D721Med (cell line): ENCODE measurements around the gene PCDH9.

Source experiments
- DNase-seq: peaks from one replicate; pipeline ENCODE4 v3.0.0; 2011; ENCODE audit warnings: low spot score; ENCODE audit not compliant: insufficient read length
- FAIRE-seq: peaks from 2 replicates; lab custom pipeline; 2011; peaks lifted over from hg19 to GRCh38; lab: Jason Lieb, UNC
- CTCF ChIP-seq: IDR thresholded peaks from 2 replicates; pipeline ENCODE4 v1.5.1; 2012; ENCODE audit warnings: mild to moderate bottlenecking, control low read depth; ENCODE audit not compliant: insufficient read depth; ENCODE audit errors: missing control alignments

The PCDH9 gene

DNA sequence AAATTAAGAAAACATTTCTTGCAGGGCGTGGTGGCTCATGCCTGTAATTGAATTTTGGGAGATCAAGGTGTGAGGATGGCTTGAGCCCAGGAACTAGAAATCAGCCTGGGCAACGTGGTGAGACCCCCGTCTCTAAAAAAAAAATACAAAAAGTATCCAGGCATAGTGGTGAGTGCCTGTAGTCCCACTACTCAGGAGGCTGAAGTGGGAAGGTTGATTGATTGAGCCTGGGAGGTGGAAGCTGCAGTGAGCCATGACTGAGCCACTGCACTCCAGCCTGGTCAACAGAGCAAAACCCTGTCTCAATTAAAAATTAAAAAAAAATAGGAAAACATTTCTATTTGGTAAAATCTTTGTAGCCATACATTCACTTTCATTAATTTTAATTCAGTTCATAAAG lies 526.5 kb downstream of the PCDH9 start:
- no peak for TF ChIP-seq CTCF
- FAIRE-seq (no peak), DNase-seq (no peak)

GRCh38 chr13:66700117-66700601 lies 530.0 kb downstream of the PCDH9 start:
- FAIRE-seq (no peak), DNase-seq (no peak)
- TF ChIP-seq CTCF, result no peak

- TF ChIP-seq CTCF, result no peak
- DNase-seq (no peak), FAIRE-seq (no peak)
These were observed 536.5 kb downstream of the PCDH9 start for GRCh38 chr13:66693656-66694055.

- no peak for FAIRE-seq
- TF ChIP-seq CTCF, result no peak
- DNase-seq, result no peak
These were observed 539.0 kb downstream of the PCDH9 start for GRCh38 chr13:66691149-66691548.

DNA sequence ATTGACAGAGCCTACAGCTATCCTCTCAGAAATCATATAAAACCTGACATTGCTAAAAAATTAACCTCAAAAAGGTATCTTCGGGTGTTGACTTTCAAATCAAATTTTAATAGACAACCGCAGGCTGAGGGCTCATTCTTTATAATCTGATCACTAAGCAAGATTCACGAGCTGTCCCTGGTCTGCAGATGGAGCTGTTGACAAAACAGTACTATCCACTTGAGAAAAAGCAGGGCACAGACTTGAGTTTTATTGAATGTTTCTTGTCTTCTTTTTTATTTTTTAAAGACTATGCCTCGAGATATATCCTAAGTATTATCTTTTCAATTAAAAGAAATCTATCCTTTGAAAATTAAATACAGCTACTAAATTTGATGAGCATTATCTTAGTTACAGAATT lies 540.5 kb downstream of the PCDH9 start:
- peak; percentile 75 for TF ChIP-seq CTCF
- peak; percentile 67 for FAIRE-seq
- no peak for DNase-seq

GRCh38 chr13:66689037-66689619 lies 541.0 kb downstream of the PCDH9 start:
- peak; percentile 52 for TF ChIP-seq CTCF
- DNase-seq (no peak), FAIRE-seq (peak; percentile 67)

GRCh38 chr13:66681403-66681802 lies 548.7 kb downstream of the PCDH9 start:
- no peak for DNase-seq
- no peak for TF ChIP-seq CTCF
- no peak for FAIRE-seq
